Common myeloid progenitor, CD34-positive (primary cell): ENCODE data around the gene PSPH.
A peak's percentile ranks its signal among the peaks of the same experiment; 100 is the strongest.
"Not testable (repeated sequence)": the region's sequence is repeated elsewhere in the genome, so short reads cannot be mapped to it uniquely, and the experiment has no call there.

Source experiments
- CTCF ChIA-PET: fragments of 350-600 bp; sonication (Branson Sonifier 250); formaldehyde crosslinking; loops from one replicate; lab custom pipeline; 2021; ENCODE audit warnings: antibody characterized with exemption; lab: Charles Lee
- POLR2A ChIA-PET: fragments of 350-600 bp; sonication (Branson Sonifier 250); formaldehyde crosslinking; loops from one replicate; lab custom pipeline; 2021; ENCODE audit warnings: antibody characterized with exemption; lab: Charles Lee
- DNase-seq, 3 donors: peaks; one replicate each; pipeline versions ENCODE4 v3.0.0 to v3.0.0-alpha.2; 2013
- H3K27ac ChIP-seq, 2 experiments: 1 replicate in 1 of 2; 2 replicates in 1 of 2; pipeline ENCODE4 v1.7.0; 2013; ENCODE audit warnings: inconsistent platforms in 2 of 2, low read length in 2 of 2, mild to moderate bottlenecking in 2 of 2, low read depth in 1 of 2, moderate library complexity in 1 of 2; ENCODE audit not compliant: severe bottlenecking in 2 of 2, insufficient read depth in 1 of 2, poor library complexity in 1 of 2
- H3K27me3 ChIP-seq, 5 experiments: replicated peaks in 2 of 5; 1 replicate in 3 of 5; 2 replicates in 2 of 5; pipeline versions ENCODE4 v1.6.1 to v1.7.0; 2013; ENCODE audit warnings: low read length in 4 of 5, mild to moderate bottlenecking in 2 of 5, moderate library complexity in 2 of 5, inconsistent platforms in 1 of 5; ENCODE audit not compliant: insufficient read depth in 5 of 5, control insufficient read depth in 4 of 5
- H3K36me3 ChIP-seq, 4 experiments: 1 replicate in 2 of 4; 2 replicates in 2 of 4; pipeline versions ENCODE4 v1.6.1 to v1.7.0; 2013; ENCODE audit warnings: low read length in 3 of 4, control low read depth in 1 of 4, mild to moderate bottlenecking in 1 of 4; ENCODE audit not compliant: control insufficient read depth in 4 of 4, insufficient read depth in 4 of 4
- H3K4me1 ChIP-seq, 4 experiments: 1 replicate in 3 of 4; 2 replicates in 1 of 4; pipeline versions ENCODE4 v1.6.1 to v1.7.1; 2013; ENCODE audit warnings: low read length in 3 of 4, mild to moderate bottlenecking in 3 of 4, control low read depth in 1 of 4, inconsistent platforms in 1 of 4, moderate library complexity in 1 of 4; ENCODE audit not compliant: control insufficient read depth in 4 of 4, insufficient read depth in 4 of 4; ENCODE audit errors: control extremely low read depth in 1 of 4
- H3K4me3 ChIP-seq, 7 experiments: 1 replicate in 4 of 7; 2 replicates in 3 of 7; pipeline versions ENCODE4 v1.5.1 to v1.7.0; 2013; ENCODE audit warnings: mild to moderate bottlenecking in 7 of 7, low read length in 6 of 7, moderate library complexity in 6 of 7, inconsistent platforms in 2 of 7, low read depth in 2 of 7, control low read depth in 1 of 7; ENCODE audit not compliant: insufficient read depth in 4 of 7, control insufficient read depth in 1 of 7; ENCODE audit errors: extremely low read depth in 1 of 7
- H3K9me3 ChIP-seq, 5 experiments: 1 replicate in 4 of 5; 2 replicates in 1 of 5; pipeline versions ENCODE4 v1.6.1 to v1.7.1; 2013; ENCODE audit warnings: low read length in 4 of 5, mild to moderate bottlenecking in 2 of 5, inconsistent platforms in 1 of 5, low read depth in 1 of 5, moderate library complexity in 1 of 5; ENCODE audit not compliant: control insufficient read depth in 4 of 5, insufficient read depth in 2 of 5; ENCODE audit errors: control extremely low read depth in 1 of 5
- whole genome bisulfite sequencing: methylation state at CpG from one replicate; pipeline ENCODE4 v1.1.5; 2013; ENCODE audit not compliant: insufficient coverage; 5-methylcytosine and 5-hydroxymethylcytosine counted together

PSPH gene

GRCh38 chr7:56079450-56080185 lies 28.4 kb upstream of the PSPH start:
- H3K36me3 ChIP-seq = peaks cover 8 to 45% (median 29%) of the 10 kb centered on the region in 4 experiments
- no peaks in the 10 kb centered on the region for H3K27me3 ChIP-seq
- peaks cover 0 to 10% (median 4%) of the 10 kb centered on the region in 4 experiments for H3K4me1 ChIP-seq
- ChIA-PET CTCF (no interaction called here), POLR2A (no interaction called here)
- H3K4me3 ChIP-seq = no peak overlapping the region
- 54% methylated on average over 5 of the region's 12 CpGs for WGBS
- H3K27ac ChIP-seq = peak overlapping the region in 1 of 2 experiments; percentile 56
- DNase-seq = peak in 1 of 3 donors; percentile 31
- H3K9me3 ChIP-seq = no peaks in the 10 kb centered on the region

GRCh38 chr7:56078196-56078595 lies 27.0 kb upstream of the PSPH start:
- Histone ChIP-seq H3K4me3 (no peak overlapping the region), H3K9me3 (no peaks in the 10 kb centered on the region), H3K4me1 (peaks cover 0 to 10% (median 4%) of the 10 kb centered on the region in 4 experiments), H3K36me3 (peaks cover 9 to 43% (median 29%) of the 10 kb centered on the region in 4 experiments), H3K27me3 (no peaks in the 10 kb centered on the region), H3K27ac (no peak overlapping the region)
- DNase-seq = no peak
- ChIA-PET CTCF (interaction anchor here (0.8 to 1.9 kb wide), 4 partner anchors 9 to 436 kb away, joined by 3 to 6 read pairs (median 4); no protein-coding TSS in a partner anchor), POLR2A (no interaction called here)
- 95% methylated on average over 15 of the region's 16 CpGs for WGBS

- POLR2A ChIA-PET = no interaction called here
- peaks cover 13 to 48% (median 31%) of the 10 kb centered on the region in 4 experiments for H3K36me3 ChIP-seq
- no peaks in the 10 kb centered on the region for H3K9me3 ChIP-seq
- no CpG with 5 or more reads among the region's 3 CpGs for WGBS
- H3K4me3 ChIP-seq = no peak overlapping the region
- DNase-seq = no peak
- H3K27me3 ChIP-seq = no peaks in the 10 kb centered on the region
- H3K27ac ChIP-seq = no peak overlapping the region
- peaks cover 0 to 10% (median 4%) of the 10 kb centered on the region in 4 experiments for H3K4me1 ChIP-seq
- CTCF ChIA-PET = interaction anchor here (0.8 to 1.9 kb wide), 3 partner anchors 9 to 73 kb away, joined by 3 to 6 read pairs (median 4); no protein-coding TSS in a partner anchor
Measured at GRCh38 chr7:56077681-56078080, 26.4 kb upstream of the PSPH start.

- Histone ChIP-seq H3K4me1 (peaks cover 0 to 4% (median 1%) of the 10 kb centered on the region in 4 experiments), H3K27ac (no peak overlapping the region), H3K36me3 (peaks cover 13 to 44% (median 29%) of the 10 kb centered on the region in 4 experiments), H3K27me3 (no peaks in the 10 kb centered on the region), H3K4me3 (no peak overlapping the region), H3K9me3 (no peaks in the 10 kb centered on the region)
- DNase-seq = peak; percentile 58 to 77 (median 70)
- POLR2A ChIA-PET = interaction anchor here (0.6 kb wide), 1 partner anchor 485 kb away, joined by 3 read pairs; no protein-coding TSS in a partner anchor
- WGBS = 31% methylated on average over 19 of the region's 19 CpGs
- CTCF ChIA-PET = interaction anchor here (1.4 to 7.3 kb wide), 13 partner anchors 9 to 433 kb away, joined by 4 to 123 read pairs (median 9); partner anchors contain the start of genes CHCHD2, PHKG1 and SUMF2
Measured at GRCh38 chr7:56074371-56074791, 23.1 kb upstream of the PSPH start.

GRCh38 chr7:56066376-56066775 lies 15.1 kb upstream of the PSPH start:
- H3K9me3 ChIP-seq, DNase-seq, POLR2A ChIA-PET, H3K27me3 ChIP-seq, H3K27ac ChIP-seq, H3K4me3 ChIP-seq: not testable (repeated sequence)
- peaks cover 6 to 23% (median 14%) of the 10 kb centered on the region in 4 experiments for H3K4me1 ChIP-seq
- CTCF ChIA-PET = interaction anchor here (1.4 to 4.1 kb wide), 3 partner anchors 8 to 40 kb away, joined by 3 to 23 read pairs (median 13); partner anchors contain the start of gene CHCHD2
- peaks cover 0 to 36% (median 24%) of the 10 kb centered on the region in 4 experiments for H3K36me3 ChIP-seq
- WGBS = over 99% methylated on average over 9 of the region's 13 CpGs

GRCh38 chr7:56063882-56064625 lies 12.8 kb upstream of the PSPH start, which contains the start of gene SUMF2:
SUMF2 (plus strand) TSS chr7:56064286; CDS start chr7:56064312, 26 bp downstream.
- CTCF ChIA-PET = interaction anchor here (0.8 to 4.1 kb wide), 6 partner anchors 10 to 695 kb away, joined by 3 to 23 read pairs (median 6); partner anchors contain the start of genes CCT6A and PSPH
- H3K36me3 ChIP-seq = peaks cover 7 to 47% (median 26%) of the 10 kb centered on the region in 4 experiments
- POLR2A ChIA-PET = interaction anchor here (1.9 kb wide), 1 partner anchor 13 kb away, joined by 10 read pairs; the partner anchor contains the start of genes CCT6A and PSPH

More at GRCh38 chr7:56063882-56064625, 12.8 kb upstream of the PSPH start, which contains the start of gene SUMF2:
- H3K9me3 ChIP-seq = no peaks in the 10 kb centered on the region
- peak within 1 kb of the TSS; percentile 46 to 80 for H3K27ac ChIP-seq
- no peaks in the 10 kb centered on the region for H3K27me3 ChIP-seq
- WGBS = under 1% methylated on average over 35 of the region's 49 CpGs
- H3K4me1 ChIP-seq = peaks cover 6 to 28% (median 14%) of the 10 kb centered on the region in 4 experiments
- DNase-seq = peak; percentile 87 to 89 (median 89)
- H3K4me3 ChIP-seq = peak within 1 kb of the TSS; percentile 79 to 97 (median 92)
